Activated T-helper 1 cell treated with anti-CD3 and anti-CD28 coated beads, Interleukin-12 subunit alpha, Interleukin-12 subunit beta, Interleukin-2, Interleukin-4 antibody, amounts not matched to agents 30 ng/mL and 10 ng/mL and 1 ng/mL, durations not matched to agents 14 hours and 24 hours and 36 hours (primary cell): Measurements from ENCODE around the gene FAM236B. TPM values are rescaled to one million over a fixed set of nuclear protein-coding genes. Genes with fewer than 3 reads are reported as not detected.
"Not testable (repeated sequence)": the region's sequence is repeated elsewhere in the genome, so short reads cannot be mapped to it uniquely, and the experiment has no call there.

Experiments
- DNase-seq: peaks from one replicate; pipeline ENCODE4 v3.0.0; 2021; ENCODE audit warnings: low spot score
- H3K27ac Mint-ChIP-seq: one replicate; pipeline ENCODE4 v1.8.0; 2021; ENCODE audit warnings: mild to moderate bottlenecking, mixed read lengths
- H3K27me3 Mint-ChIP-seq: one replicate; pipeline ENCODE4 v1.8.0; 2022; ENCODE audit warnings: mild to moderate bottlenecking, moderate library complexity, mixed read lengths; ENCODE audit not compliant: insufficient read depth
- H3K36me3 Mint-ChIP-seq: one replicate; pipeline ENCODE4 v1.8.0; 2021; ENCODE audit warnings: low read depth, mixed read lengths
- H3K4me1 Mint-ChIP-seq: one replicate; pipeline ENCODE4 v1.8.0; 2021; ENCODE audit warnings: low read depth, mixed read lengths
- H3K4me3 Mint-ChIP-seq: one replicate; pipeline ENCODE4 v1.8.0; 2021; ENCODE audit warnings: mild to moderate bottlenecking, moderate library complexity, mixed read lengths
- H3K9me3 Mint-ChIP-seq: one replicate; pipeline ENCODE4 v1.8.0; 2021; ENCODE audit warnings: mixed read lengths
- intact Hi-C: fragments of 100-400 bp; cut with micrococcal nuclease; formaldehyde crosslinking; loops from one replicate; pipeline ENCODE4 v1.15.1; 2024
- total RNA-seq: library from RNA; stranded (reverse); gene quantifications from 2 replicates; pipeline ENCODE4 v1.2.3, GENCODE V29; 2022

FAM236B gene
- total RNA-seq, result not detected in 2 replicates

DNA sequence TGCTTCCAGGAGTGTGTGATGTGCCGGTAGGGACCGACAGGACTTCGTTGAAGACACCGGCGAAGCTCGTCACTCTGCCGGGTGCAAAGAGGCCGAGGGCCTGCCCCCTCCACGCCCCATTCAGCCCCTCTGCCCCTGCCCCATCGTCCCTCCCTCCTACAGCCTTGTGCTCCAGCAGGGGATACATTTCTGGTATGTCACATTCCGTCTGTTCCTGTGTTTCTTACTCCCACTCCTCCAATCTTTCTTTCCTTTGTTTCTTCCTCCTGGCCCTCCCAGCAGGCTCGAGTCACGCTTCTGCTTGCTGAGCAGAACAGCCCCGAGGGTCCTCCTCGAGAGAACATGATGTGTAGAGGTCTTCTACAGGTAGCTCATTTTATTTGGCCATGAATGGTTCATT lies at the start of gene FAM236B:
TSS of gene FAM236B (minus strand) at position 101 of the 400 bp plus-strand sequence. CDS start at position 1, 100 bp downstream.
- H3K36me3 Mint-ChIP-seq, H3K27me3 Mint-ChIP-seq, DNase-seq, intact Hi-C loops, H3K4me3 Mint-ChIP-seq, H3K4me1 Mint-ChIP-seq, H3K27ac Mint-ChIP-seq, H3K9me3 Mint-ChIP-seq: not testable (repeated sequence)

DNA sequence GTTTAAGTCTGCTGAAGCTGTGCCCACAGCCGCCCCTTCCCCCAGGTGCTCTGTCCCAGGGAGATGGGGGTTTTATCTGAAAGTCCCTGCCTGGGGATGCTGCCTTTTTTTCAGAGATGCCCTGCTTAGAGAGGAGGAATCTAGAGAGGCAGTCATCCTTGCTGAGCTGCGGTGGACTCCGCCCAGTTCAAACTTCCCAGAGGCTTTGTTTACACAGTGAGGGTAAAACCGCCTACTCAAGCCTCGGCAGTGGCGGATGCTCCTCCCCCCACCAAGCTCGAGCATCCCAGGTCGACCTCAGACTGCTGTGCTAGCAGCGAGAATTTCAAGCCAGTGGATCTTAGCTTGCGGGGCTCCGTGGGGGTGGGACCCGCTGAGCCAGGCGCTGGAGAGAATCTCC lies 48.2 kb upstream of the FAM236B start:
- intact Hi-C loops, H3K4me3 Mint-ChIP-seq, DNase-seq, H3K9me3 Mint-ChIP-seq, H3K27me3 Mint-ChIP-seq, H3K36me3 Mint-ChIP-seq, H3K27ac Mint-ChIP-seq, H3K4me1 Mint-ChIP-seq: not testable (repeated sequence)

DNA sequence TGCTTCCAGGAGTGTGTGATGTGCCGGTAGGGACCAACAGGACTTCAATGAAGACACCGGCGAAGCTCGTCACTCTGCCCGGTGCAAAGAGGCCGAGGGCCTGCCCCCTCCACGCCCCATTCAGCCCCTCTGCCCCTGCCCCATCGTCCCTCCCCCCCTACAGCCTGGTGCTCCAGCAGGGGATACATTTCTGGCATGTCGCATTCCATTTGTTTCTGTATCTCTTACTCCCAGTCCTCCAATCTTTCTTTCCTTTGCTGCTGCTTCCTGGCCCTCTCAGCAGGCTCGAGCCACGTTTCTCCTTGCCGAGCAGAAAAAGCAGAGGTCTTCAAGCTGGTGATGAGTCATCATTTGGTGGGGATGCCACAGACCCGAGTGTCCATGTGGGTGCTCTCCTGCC lies 25.6 kb upstream of the FAM236B start, which contains the start of gene FAM236D:
TSS of gene FAM236D (minus strand) at position 101 of the 400 bp plus-strand sequence. CDS start at position 1, 100 bp downstream.
- intact Hi-C loops, H3K27ac Mint-ChIP-seq, H3K4me3 Mint-ChIP-seq, H3K36me3 Mint-ChIP-seq, DNase-seq, H3K27me3 Mint-ChIP-seq, H3K9me3 Mint-ChIP-seq, H3K4me1 Mint-ChIP-seq: not testable (repeated sequence)

DNA sequence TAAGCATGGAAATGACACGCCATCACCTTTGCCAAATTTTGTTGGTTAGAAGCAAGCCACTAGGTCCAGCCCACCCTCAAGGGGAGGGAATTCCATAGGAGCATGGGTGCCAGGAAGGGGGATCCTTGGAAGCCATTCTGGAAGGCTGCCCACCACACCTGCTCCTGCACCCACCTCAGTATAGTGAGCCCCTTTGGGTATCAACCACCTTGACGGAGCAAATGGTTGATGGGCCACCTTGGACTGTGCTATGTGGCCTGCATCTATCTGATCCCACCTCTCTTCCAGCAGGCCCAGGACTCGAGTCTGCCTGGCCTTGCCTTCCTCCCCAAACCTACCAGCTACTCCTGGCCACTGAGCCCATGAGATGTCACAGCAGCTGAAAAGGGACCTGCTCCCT lies 7.9 kb upstream of the FAM236B start:
- H3K4me1 Mint-ChIP-seq, intact Hi-C loops, H3K27me3 Mint-ChIP-seq, H3K4me3 Mint-ChIP-seq, H3K36me3 Mint-ChIP-seq, H3K27ac Mint-ChIP-seq, DNase-seq, H3K9me3 Mint-ChIP-seq: not testable (repeated sequence)

DNA sequence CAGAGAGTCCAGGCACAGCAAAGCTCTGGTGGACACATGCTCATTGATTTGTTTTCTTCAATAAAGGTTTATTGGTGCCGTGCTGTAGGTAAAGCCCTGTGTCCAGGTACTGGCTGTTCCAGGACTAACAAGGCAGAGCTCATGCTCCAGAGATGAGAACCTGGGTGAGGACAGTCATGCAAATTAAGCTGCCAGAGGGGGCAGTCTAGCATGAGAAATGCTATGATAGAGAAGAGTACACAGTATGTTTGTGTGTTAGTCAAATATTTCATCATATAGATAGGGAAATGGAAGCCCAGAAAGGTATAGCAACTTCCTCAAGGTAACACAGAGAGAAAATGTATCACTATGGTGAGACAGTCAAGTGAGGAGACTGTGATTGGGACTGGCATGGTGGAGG lies 5.7 kb upstream of the FAM236B start:
- H3K4me1 Mint-ChIP-seq, H3K9me3 Mint-ChIP-seq, intact Hi-C loops, DNase-seq, H3K27me3 Mint-ChIP-seq, H3K4me3 Mint-ChIP-seq, H3K36me3 Mint-ChIP-seq, H3K27ac Mint-ChIP-seq: not testable (repeated sequence)

DNA sequence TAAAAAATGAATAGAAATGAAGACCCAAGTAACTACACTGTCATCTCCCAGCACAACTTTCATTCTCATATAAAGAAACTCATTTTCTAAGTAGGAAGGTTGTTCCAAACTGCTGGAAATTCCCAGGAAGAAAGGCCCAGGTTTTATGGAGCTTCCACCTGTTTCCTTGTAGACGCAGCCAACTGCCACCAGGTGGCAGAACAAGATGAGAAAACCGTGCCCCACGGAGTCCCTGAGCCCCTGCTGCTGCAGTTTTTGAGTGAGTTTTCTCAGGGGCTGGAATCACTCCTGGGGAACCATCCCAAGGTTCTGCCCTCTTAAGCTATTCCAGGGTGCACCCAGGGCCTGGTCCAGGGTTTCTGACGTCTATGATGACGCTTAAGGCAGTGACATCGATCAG lies 1.5 kb upstream of the FAM236B start:
- intact Hi-C loops, result not testable (repeated sequence)

DNA sequence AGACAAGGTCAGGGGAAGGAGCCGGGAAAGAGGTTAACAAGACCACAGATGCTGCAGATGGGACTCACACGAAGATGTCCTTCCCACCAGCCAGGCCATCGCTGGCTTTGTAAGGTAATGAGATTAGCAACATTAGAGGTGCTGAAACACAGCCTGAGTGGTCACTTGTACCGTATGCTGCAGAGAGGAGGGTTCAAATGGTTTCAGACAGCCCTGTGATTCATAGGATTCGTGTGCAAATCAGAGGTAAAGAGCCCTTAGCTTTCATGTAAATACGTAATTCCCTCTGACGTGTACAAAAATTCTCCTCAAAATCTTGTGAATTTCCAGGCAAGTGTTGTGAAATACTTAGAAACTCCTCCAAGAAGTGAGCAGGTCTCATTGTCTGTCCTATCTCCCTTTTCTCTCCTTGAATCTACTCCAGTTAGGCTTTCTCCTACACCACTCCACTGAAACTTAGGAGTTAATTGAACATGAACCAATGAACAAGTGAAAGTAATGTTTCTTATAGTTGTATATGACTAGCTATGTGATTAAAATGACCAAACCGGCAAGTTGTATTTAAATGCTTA lies 991 bp upstream of the FAM236B start:
- H3K9me3 Mint-ChIP-seq, H3K27ac Mint-ChIP-seq, DNase-seq, H3K36me3 Mint-ChIP-seq, H3K27me3 Mint-ChIP-seq, intact Hi-C loops, H3K4me1 Mint-ChIP-seq, H3K4me3 Mint-ChIP-seq: not testable (repeated sequence)

More for the DNA sequence above, 1.5 kb upstream of the FAM236B start:
- not testable (repeated sequence) for H3K27ac Mint-ChIP-seq, H3K27me3 Mint-ChIP-seq, H3K36me3 Mint-ChIP-seq, H3K9me3 Mint-ChIP-seq, H3K4me3 Mint-ChIP-seq, DNase-seq, H3K4me1 Mint-ChIP-seq

DNA sequence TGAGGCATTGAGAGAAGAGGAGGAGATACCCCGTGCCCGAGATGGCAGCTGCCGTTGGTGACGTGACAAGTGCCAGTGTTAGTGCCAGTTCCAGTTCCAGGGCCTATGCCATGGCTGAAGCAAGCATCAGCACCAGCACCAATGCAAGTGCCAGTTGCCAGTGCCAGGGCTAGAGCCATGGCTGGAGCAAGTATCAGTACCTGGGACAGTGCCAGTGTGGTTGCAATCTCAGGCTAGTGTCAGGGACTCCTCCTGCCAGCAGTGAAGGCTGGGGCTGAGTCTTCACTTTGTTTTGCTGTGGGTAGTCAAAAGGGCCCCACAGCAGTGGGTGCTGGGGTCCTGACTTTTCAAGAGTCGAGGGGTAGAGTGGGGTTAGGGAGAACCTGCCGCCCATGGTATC lies 4.3 kb downstream of the FAM236B start:
- DNase-seq, H3K36me3 Mint-ChIP-seq, H3K27ac Mint-ChIP-seq, H3K9me3 Mint-ChIP-seq, H3K4me1 Mint-ChIP-seq, H3K27me3 Mint-ChIP-seq, intact Hi-C loops, H3K4me3 Mint-ChIP-seq: not testable (repeated sequence)

DNA sequence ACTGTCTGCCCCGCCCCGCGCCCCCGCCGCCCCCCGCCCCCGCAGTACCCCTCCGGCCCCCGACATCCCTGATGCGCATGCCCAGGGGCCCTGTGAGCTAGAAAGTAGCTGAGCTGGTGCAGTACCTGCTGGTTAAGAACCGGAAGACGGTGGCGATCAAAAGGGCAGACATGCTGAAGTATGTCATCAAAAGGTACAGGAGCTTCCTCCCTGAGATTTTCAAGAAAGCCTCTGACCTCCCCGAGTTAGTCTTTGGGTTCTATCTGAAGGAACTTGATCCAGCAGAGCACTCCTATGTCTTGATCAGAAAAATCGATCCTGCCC lies 5.0 kb downstream of the FAM236B start:
- H3K27me3 Mint-ChIP-seq, H3K9me3 Mint-ChIP-seq, H3K36me3 Mint-ChIP-seq, H3K27ac Mint-ChIP-seq, DNase-seq, H3K4me3 Mint-ChIP-seq, H3K4me1 Mint-ChIP-seq, intact Hi-C loops: not testable (repeated sequence)

DNA sequence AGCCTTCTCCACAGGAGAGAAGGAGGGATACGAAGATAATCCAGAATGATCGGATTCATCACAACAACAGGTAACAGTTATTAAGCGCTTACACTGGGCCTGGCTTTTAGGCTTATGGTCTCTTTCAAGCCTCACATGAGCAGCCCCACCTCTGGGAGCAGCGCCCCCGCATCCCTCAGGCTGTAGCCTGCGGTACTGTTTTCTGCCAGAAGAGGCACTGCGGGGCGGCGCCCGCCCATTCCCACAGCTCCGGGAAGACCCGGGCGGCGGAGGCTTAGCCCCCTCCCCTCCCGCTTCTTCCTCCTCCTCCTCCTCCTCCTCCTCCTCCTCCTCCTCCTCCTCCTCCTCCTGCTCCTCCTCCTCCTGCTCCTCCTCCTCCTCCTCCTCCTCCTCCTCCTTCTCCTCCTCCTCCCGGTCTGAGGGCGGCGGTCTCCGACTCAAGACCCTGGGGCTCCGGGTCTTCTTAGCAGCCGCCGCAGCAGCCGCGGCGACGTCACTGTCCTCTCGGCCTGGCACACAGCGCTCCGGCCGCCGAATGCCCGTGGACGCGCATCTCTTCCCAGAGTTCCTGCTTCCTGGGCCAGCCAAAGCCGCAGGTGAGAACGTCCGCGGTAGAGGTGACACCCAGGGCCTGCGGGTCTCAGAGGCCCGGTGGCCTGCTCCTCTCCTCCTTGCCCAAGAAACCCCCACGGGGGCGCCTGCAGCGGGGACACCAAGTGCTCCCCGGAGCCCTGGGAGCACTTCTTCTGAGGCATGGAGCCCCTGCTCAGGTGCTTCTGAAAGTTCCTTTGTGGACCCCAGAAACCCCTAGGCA lies 5.6 kb downstream of the FAM236B start, which contains the start of gene DMRTC1B:
TSS of gene DMRTC1B (plus strand) at position 238 of the 814 bp plus-strand sequence. CDS start 68,246 bp downstream, outside the sequence.
- H3K4me3 Mint-ChIP-seq, H3K9me3 Mint-ChIP-seq, H3K36me3 Mint-ChIP-seq, intact Hi-C loops, DNase-seq, H3K4me1 Mint-ChIP-seq, H3K27ac Mint-ChIP-seq, H3K27me3 Mint-ChIP-seq: not testable (repeated sequence)

DNA sequence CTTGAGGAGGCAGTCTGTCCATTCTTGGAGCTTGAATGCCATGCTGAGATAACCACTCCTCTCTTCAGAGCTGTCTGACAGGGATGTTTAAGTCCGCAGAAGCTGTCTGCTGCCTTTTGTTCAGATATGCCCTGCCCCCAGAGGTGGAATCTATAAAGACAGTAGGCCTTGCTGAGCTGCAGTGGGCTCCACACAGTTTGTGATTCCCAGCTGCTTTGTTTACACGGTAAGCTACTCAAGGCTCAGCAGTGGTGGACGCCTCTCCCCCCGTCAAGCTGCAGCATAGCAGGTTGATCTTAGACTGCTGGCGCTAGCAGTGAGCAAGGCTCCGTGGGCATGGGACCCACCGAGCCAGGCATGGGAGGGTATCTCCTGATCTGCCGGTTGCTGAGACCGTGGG lies 22.0 kb downstream of the FAM236B start:
- H3K4me1 Mint-ChIP-seq, intact Hi-C loops, H3K9me3 Mint-ChIP-seq, H3K27ac Mint-ChIP-seq, H3K4me3 Mint-ChIP-seq, DNase-seq, H3K27me3 Mint-ChIP-seq, H3K36me3 Mint-ChIP-seq: not testable (repeated sequence)

DNA sequence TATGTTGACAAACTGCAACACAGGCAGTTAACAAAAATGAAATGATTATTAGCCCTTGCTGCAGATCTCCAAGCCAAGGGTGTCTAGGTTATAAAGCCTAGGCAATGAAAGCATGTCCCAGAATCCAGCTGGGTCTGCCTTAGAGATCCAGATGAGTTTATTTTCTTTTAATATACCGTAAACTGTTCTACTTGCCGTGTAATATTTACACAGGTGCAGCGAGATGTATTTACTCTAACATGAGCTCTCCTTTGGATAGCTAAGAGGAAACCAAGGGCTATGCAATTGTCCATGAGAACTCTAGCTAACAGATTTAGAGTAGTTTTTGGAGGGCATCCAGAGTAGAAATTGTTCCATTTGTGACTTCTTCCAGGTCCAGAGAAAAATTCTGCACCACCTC lies 33.9 kb downstream of the FAM236B start:
- H3K36me3 Mint-ChIP-seq, H3K9me3 Mint-ChIP-seq, H3K27me3 Mint-ChIP-seq, H3K4me3 Mint-ChIP-seq, H3K27ac Mint-ChIP-seq, DNase-seq, intact Hi-C loops, H3K4me1 Mint-ChIP-seq: not testable (repeated sequence)

DNA sequence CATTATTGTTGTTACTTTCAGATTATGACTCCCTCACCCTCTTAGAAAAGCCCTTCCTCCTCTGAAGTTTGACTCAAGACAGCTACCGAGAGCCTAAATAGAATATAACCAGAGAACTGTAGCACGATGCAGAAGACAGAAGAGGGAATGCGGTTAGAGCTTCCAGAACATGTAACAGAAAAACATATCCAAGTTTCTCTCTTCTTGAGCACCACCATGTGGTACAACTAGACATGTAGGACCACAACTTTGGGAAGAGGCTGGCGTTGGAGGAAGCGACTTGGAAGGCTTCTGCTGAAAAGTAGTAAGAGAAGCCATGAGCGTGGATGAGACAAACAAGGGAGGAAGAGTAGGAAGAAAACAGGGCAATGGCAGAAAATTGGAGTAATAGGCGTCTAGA lies 36.9 kb downstream of the FAM236B start:
- intact Hi-C loops, H3K9me3 Mint-ChIP-seq, DNase-seq, H3K4me3 Mint-ChIP-seq, H3K4me1 Mint-ChIP-seq, H3K27me3 Mint-ChIP-seq, H3K27ac Mint-ChIP-seq, H3K36me3 Mint-ChIP-seq: not testable (repeated sequence)
